Stimulated activated CD8-positive, alpha-beta memory T cell treated with anti-CD3 and anti-CD28 coated beads, Interleukin-4, amount 100 ng/mL, for 1 hour (primary cell): Measurements from ENCODE around the gene MPHOSPH10.
A peak's percentile ranks its signal among the peaks of the same experiment; 100 is the strongest.
"Not testable (repeated sequence)": the region's sequence is repeated elsewhere in the genome, so short reads cannot be mapped to it uniquely, and the experiment has no call there.

ENCODE experiments used
- DNase-seq, 2 donors: peaks; one replicate each; pipeline ENCODE4 v3.0.0-alpha.2; 2020; ENCODE audit warnings: low read depth in 2 of 2, low spot score in 1 of 2

MPHOSPH10 gene, protein sequence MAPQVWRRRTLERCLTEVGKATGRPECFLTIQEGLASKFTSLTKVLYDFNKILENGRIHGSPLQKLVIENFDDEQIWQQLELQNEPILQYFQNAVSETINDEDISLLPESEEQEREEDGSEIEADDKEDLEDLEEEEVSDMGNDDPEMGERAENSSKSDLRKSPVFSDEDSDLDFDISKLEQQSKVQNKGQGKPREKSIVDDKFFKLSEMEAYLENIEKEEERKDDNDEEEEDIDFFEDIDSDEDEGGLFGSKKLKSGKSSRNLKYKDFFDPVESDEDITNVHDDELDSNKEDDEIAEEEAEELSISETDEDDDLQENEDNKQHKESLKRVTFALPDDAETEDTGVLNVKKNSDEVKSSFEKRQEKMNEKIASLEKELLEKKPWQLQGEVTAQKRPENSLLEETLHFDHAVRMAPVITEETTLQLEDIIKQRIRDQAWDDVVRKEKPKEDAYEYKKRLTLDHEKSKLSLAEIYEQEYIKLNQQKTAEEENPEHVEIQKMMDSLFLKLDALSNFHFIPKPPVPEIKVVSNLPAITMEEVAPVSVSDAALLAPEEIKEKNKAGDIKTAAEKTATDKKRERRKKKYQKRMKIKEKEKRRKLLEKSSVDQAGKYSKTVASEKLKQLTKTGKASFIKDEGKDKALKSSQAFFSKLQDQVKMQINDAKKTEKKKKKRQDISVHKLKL

DNA sequence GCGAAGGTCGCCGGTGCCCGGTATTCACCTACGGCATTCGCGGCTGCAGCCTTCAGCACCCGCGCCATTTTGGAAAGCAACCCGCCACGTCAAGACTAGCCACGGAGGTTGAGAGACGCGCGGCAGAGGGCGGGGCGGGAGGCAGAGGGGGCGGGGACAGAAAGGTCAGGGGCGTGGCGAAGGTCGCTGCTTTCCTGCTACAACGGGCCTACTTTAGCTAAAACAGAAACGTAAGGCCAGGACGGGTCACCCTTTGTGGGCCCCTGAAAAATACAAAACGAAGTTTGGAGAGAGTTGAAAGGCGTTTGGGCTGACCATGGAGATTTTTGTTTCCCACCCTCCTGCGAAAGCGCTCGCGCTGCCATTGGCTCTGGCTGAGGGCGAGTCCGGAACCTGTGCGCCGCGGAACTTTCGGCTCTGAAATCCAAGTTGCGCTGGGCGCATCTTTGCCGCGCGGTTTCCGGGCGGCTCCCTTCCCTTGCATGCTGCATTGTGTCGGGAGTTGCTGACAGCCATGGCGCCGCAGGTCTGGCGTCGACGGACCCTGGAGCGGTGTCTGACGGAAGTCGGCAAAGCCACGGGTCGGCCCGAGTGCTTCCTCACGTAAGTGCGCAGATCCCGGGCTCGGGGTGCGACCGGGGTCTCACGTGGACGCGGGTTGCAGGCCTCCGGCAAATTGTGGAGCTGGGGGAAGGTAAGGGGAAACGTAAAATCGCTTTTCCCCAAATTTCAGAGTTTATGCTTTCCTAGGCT is at the start of gene MPHOSPH10, which contains the start of gene MCEE:
TSS of gene MPHOSPH10 (plus strand) at position 483 of the 753 bp plus-strand sequence. CDS start at position 515, 32 bp downstream.
TSS of gene MCEE (minus strand) at position 78 of the 753 bp plus-strand sequence. CDS start at position 68, 10 bp downstream.
- DNase-seq, result peak; percentile 75 to 78

DNA sequence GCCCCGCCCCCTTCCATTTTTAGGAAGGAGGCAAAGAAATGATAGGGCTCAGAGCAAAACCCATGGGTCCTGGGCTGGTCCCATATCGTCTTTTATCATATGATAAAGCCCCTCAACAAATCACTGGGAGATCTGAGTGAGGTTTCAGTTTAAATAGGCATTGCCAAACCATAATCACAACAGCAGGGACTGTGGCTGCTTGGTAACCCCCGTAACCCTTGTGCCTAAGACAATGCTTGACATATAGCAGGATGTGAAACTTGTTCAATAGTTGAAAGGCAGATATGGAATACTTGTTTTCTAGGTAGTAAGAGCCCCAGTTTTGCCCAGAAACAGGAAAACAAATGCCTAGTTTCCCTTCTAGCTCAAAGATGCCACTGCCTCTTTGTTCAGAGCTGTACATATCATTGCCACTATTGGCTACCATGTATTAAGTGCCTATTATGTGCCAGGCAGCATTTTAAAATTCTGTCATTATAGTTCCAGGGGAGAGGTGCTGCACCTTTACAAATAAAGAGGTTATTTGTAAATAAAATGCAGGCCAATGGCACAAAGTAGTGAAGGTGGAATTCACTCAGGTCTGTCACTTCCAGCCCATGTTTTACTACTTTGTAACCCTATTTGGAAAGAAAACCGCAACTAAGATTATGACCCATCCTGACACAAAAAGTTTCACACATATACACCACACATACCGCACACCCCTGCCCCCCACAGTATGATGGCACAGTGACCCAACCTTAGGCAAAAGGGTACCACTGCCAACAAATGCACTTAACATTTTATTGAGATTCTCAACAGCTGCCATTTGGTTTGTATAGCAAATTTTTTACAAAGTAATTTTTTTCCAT is 47.8 kb upstream of the MPHOSPH10 start:
- no peak for DNase-seq

- not testable (repeated sequence) for DNase-seq
Observed at GRCh38 chr2:71083297-71083696, 47.1 kb upstream of the MPHOSPH10 start.

DNA sequence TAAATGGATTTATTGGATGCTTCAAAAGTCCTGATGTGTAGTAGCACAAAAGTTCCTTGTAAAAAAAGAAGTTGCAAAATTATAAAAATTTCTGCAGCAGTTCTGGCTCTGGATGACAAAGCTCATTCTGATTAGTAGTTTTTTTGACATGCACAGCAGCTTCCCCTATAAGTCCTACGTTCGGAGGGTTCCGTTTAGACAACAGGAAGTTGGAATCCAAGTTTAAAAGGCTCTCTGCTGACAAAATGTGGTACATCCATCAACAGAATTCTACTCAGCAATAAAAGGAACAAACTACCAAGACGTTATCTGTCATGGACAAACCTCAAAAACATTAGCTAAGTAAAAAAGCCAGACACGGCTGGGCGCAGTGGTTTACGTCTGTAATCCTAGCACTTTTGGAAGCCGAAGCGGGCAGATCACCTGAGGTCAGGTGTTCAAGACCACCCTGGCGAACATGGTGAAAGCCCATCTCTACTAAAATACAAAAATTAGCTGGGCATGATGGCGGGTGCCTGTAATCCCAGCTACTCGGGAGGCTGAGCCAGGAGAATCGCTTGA is 46.6 kb upstream of the MPHOSPH10 start:
- not testable (repeated sequence) for DNase-seq

DNA sequence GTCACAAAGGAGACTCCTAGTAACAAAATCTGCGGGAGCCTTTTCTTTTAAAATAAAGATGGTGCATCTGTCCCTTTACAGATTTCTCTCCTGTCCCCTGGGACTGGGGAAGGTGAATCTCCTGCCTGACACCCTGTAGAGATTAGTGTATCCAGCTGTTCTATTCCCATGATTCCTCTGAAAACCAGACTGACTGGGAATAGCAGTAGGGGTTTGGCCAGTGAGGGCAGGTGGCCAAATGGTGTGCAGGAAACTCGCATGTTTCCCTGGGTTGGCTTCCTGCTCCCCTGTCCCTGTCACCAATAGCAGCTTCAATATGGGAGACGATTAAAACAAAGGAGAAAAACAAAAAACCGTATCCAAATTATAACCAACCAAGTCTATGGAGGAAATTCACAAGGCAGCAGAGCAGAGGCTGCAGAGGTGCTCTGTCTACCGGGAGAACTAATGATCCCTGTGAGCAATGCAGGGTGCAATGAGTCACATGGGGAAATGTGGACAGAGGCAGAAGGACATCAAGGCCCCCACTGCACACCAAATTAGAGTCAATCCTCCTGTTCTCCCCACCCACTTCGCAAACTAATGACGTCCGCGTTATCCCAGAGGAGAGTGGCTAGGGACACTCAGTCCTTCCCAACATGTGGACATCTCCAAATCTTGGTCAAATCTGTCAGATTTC is 45.0 kb upstream of the MPHOSPH10 start:
- not testable (repeated sequence) for DNase-seq

DNA sequence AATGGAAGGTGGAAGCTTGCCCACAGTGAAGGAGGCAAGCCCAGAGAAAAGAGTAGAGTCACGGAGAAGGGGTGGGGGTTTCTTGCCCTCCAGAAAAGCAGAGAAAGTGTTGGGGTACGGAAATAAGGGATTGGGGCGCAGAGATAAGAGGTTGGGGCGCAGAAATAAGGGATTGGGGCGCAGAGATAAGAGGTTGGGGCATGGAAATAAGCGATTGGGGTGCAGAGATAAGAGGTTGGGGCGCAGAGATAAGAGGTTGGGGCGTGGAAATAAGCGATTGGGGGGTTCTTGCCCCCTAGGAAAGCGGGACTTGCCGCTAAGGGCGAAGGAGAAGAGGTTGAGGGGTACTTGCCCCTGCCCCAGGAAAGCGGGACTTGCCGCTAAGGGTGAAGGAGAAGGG is 41.0 kb upstream of the MPHOSPH10 start:
- not testable (repeated sequence) for DNase-seq

- DNase-seq, result not testable (repeated sequence)
Observed at GRCh38 chr2:71091808-71092207, 38.6 kb upstream of the MPHOSPH10 start.

- DNase-seq, result not testable (repeated sequence)
Observed at GRCh38 chr2:71092491-71093260, 37.8 kb upstream of the MPHOSPH10 start.

DNA sequence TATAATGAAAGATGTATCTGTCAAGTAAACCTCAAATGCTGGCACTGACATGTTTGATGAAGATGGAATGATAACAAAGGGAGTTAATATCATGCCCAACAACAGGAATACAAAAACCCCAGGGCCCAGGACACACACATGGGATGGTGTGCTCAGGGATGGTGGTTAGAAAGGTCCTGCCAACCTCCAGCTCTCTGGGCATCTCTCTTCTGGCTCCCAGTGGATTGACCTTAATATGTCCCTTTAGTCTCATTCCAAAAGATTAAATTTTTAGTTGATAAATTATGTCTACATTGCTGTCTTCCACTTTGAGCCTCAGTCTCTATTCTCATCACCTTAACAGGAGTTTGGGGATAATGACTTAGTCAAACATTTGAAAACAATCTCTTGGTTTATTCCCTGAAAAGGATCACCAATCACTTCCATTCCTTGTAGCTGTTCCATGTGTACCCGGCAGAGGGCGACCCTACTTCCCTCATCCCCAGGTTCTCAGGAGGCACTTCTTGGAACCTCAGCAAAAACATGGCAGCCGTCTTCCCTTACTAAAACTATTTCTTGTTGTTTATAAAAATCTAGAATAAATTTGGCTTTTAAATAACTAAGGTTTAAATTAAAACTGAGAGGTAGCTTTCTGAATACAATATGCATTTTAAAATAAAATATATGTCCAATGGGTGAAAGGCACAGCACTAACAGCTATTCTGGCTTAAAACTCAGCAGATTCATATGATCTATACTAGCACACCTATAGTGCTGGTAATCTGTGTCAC is 30.1 kb upstream of the MPHOSPH10 start:
- DNase-seq, result peak; percentile 10 to 12

GRCh38 chr2:71101656-71102055 is 28.8 kb upstream of the MPHOSPH10 start:
- DNase-seq, result no peak

DNA sequence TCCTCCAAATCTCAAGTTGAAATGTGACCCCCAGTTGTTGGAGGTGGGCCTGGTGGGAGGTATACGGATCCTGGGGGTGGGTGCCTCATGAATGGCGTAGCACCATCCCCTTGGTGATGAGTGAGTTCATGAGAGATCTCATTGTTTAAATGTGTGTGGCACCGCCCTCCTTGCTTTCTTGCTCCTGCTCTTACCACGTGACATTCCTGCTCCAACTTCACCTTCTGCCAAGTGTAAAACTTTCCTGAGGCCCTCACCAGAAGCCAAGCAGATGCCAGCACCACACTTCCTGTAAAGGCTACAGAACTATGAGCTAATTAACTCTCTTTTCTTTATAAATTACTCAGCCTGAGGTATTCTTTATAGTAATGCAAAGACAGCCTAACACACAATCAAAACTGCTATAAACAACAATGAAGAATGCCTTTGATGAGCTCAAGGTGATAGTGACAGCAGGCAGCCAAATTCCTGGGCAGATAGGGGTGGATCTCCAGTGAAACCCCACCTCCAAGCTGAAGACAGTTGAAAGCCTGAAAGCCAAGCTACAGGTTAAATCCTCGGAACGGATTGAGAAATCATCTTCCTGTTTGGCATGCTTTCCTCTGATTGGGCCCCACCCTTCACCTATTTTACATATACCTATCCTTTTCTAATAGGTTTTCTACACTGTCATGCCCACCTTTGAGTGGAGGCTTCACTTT is 27.3 kb upstream of the MPHOSPH10 start:
- DNase-seq, result no peak

DNA sequence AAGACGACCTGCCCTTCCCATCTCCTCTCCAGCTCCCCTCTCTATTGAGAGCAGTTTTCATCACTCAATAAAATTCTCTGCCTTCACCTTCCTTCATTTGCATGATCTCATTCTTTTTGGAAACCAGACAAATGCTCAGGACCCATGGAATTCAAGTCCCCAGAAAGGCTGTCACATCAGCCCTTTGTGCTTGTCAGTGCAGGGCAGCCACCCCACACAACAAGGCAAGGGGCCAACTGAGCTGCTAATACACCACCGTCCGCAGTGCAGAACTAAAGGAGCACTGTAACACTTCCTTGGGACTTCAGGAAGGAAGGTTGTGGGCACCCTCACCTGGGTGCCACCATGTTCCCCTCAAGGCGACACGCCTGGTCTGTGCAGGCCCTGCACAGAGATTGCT is 26.6 kb upstream of the MPHOSPH10 start:
- no peak for DNase-seq

GRCh38 chr2:71106463-71106862 is 24.0 kb upstream of the MPHOSPH10 start:
- DNase-seq, result not testable (repeated sequence)

DNA sequence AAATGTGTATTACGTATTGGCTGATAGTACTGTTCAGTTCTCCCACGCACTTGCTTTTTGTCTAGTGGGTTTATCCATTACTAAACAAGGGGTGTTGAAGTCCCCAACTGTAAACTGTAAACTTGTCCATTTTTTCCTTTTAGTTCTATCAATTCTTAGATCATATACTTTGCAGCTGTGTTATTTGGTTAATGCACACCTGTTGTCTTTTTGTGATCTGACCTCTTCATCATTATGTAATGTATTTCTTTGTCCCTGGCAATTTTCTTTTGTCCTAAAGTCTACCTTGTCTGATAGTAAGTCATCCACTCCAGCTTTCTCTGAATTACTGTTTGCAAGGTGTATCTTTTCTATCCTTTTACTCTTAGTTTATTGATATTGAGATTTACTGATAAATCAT is 22.3 kb upstream of the MPHOSPH10 start:
- DNase-seq, result no peak

DNA sequence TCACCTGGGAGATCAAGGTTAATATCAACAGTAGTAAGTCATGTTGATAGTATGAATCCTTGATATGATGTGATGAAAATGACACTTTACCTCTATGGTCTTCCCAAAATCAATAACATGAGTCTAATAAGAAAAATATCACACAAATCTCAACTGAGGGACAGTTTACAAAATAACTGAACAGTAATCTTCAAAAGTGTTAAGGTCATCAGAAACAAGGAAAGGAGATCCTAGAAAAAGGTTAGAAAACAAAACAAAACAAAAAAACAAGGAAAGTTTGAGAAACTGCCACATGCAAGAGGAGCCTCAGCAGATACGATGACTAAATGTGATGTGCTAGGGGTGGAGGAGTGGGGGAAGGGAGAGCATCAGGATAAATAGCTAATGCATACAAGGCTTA is 16.6 kb upstream of the MPHOSPH10 start:
- no peak for DNase-seq

DNA sequence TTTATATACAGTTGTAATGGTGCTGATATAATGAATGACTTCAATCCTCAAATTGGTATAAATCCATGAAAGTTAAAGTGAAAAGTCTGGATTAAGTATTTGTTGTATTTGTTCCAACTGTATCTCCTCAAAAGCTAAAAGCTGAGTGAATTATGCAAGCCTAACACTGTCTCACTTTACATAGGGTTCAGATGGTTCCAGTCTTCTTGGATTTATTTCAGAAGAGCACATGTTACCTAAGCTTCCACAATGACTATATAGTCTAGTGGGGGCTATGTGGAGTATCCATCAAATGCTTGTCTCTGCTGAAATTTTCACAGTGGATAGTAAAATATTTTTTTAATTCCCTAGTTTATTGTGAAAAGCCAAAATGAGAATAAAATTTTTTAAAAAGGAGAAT is 13.4 kb upstream of the MPHOSPH10 start:
- DNase-seq, result no peak

- no peak for DNase-seq
Observed at GRCh38 chr2:71120195-71120594, 10.2 kb upstream of the MPHOSPH10 start.

DNA sequence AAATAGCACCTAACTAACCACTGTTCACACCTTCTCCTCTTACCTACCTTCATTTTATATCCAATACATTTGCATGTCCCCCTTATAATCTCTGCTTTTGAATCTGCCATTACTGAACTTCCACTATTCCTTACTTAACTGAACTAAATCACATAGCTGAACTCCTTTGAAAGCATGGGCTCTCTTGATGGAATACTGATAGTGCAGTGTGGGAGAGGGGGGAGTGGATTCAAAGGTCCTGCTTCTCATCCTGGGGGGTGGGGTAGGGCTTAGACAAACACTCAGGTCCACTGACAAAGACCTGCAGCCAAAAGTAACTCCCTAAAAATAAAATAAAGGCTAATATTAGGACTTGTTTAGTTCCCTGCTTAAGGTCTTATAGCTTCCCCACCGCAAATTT is 9.0 kb upstream of the MPHOSPH10 start:
- DNase-seq, result no peak
